Caco-2 (cell line): Measurements from ENCODE around the gene ARHGAP15. TPM values are rescaled to one million over a fixed set of nuclear protein-coding genes. Genes with fewer than 3 reads are reported as not detected.
A peak's percentile ranks its signal among the peaks of the same experiment; 100 is the strongest.

Experiments
- BruUV-seq: library from RNA; stranded (reverse); fragments of 400-500 nt; replicated peaks from 2 replicates; lab custom pipeline; 2021; lab: Mats Ljungman, UMichigan
- CTCF ChIA-PET: fragments of 300-600 bp; sonication (Branson Sonifier 250); formaldehyde crosslinking; loops from one replicate; lab custom pipeline; 2022; ENCODE audit warnings: antibody characterized with exemption; lab: Charles Lee
- POLR2A ChIA-PET: fragments of 300-600 bp; sonication (Branson Sonifier 250); formaldehyde crosslinking; loops from one replicate; lab custom pipeline; 2022; ENCODE audit warnings: antibody characterized with exemption; lab: Charles Lee
- DNase-seq, 2 experiments: peaks; one replicate each; pipeline versions ENCODE4 v3.0.0 to v3.0.0-alpha.2; 2020 to 2022
- H3K27me3 ChIP-seq: replicated peaks from 2 replicates; pipeline ENCODE4 v1.6.0; 2011; ENCODE audit warnings: low read length; ENCODE audit not compliant: control insufficient read depth, insufficient read depth
- H3K36me3 ChIP-seq: 2 replicates; pipeline ENCODE4 v1.5.1; 2011; ENCODE audit warnings: low read length; ENCODE audit not compliant: control insufficient read depth, insufficient read depth
- H3K4me1 ChIP-seq: fragments of 250-450 bp; sonication (Bioruptor Pico); 2 replicates; pipeline ENCODE4 v1.5.1; 2020; ENCODE audit warnings: mild to moderate bottlenecking
- H3K4me3 ChIP-seq: 2 replicates; pipeline ENCODE4 v1.5.1; 2011; ENCODE audit warnings: low read depth, mild to moderate bottlenecking, control low read depth, low read length
- H3K9me3 ChIP-seq: fragments of 250-450 bp; sonication (Bioruptor Pico); 2 replicates; pipeline ENCODE4 v1.5.1; 2020; ENCODE audit warnings: mild to moderate bottlenecking, moderate library complexity
- H3K27ac Mint-ChIP-seq: one replicate; pipeline ENCODE4 v1.8.0; 2022; ENCODE audit warnings: mixed read lengths; ENCODE audit not compliant: unreplicated experiment
- H3K27me3 Mint-ChIP-seq: one replicate; pipeline ENCODE4 v1.8.0; 2022; ENCODE audit warnings: mixed read lengths; ENCODE audit not compliant: insufficient read depth, unreplicated experiment
- H3K36me3 Mint-ChIP-seq: one replicate; pipeline ENCODE4 v1.8.0; 2022; ENCODE audit warnings: mild to moderate bottlenecking, mixed read lengths; ENCODE audit not compliant: insufficient read depth, unreplicated experiment
- H3K4me1 Mint-ChIP-seq: one replicate; pipeline ENCODE4 v1.8.0; 2022; ENCODE audit warnings: low read depth, mixed read lengths; ENCODE audit not compliant: unreplicated experiment
- H3K4me3 Mint-ChIP-seq: one replicate; pipeline ENCODE4 v1.8.0; 2022; ENCODE audit warnings: mild to moderate bottlenecking, moderate library complexity, mixed read lengths; ENCODE audit not compliant: unreplicated experiment
- H3K9me3 Mint-ChIP-seq: one replicate; pipeline ENCODE4 v1.8.0; 2022; ENCODE audit warnings: mixed read lengths; ENCODE audit not compliant: unreplicated experiment
- intact Hi-C: fragments of 100-400 bp; cut with micrococcal nuclease; formaldehyde crosslinking; loops from one replicate; pipeline ENCODE4 v1.10.0; 2022; ENCODE audit not compliant: unreplicated experiment
- total RNA-seq: library from RNA; stranded (reverse); gene quantifications from 2 replicates; pipeline ENCODE4 v1.2.3, GENCODE V29; 2022
- TF ChIP-seq, protein P1 (sequence below), 2 experiments: fragments of 200-600 bp in 1 of 2; IDR thresholded peaks; 1 replicate in 1 of 2; 2 replicates in 1 of 2; pipeline versions ENCODE4 v1.5.1 to v1.8.0; 2011 to 2022; ENCODE audit warnings: antibody characterized with exemption in 1 of 2, control low read depth in 1 of 2, inconsistent platforms in 1 of 2, low read depth in 1 of 2, low read length in 1 of 2, mild to moderate bottlenecking in 1 of 2, moderate library complexity in 1 of 2; ENCODE audit not compliant: insufficient read depth in 1 of 2, severe bottlenecking in 1 of 2, unreplicated experiment in 1 of 2

Gene ARHGAP15
- total RNA-seq, 1 experiment from 2014 or later = not detected

DNA sequence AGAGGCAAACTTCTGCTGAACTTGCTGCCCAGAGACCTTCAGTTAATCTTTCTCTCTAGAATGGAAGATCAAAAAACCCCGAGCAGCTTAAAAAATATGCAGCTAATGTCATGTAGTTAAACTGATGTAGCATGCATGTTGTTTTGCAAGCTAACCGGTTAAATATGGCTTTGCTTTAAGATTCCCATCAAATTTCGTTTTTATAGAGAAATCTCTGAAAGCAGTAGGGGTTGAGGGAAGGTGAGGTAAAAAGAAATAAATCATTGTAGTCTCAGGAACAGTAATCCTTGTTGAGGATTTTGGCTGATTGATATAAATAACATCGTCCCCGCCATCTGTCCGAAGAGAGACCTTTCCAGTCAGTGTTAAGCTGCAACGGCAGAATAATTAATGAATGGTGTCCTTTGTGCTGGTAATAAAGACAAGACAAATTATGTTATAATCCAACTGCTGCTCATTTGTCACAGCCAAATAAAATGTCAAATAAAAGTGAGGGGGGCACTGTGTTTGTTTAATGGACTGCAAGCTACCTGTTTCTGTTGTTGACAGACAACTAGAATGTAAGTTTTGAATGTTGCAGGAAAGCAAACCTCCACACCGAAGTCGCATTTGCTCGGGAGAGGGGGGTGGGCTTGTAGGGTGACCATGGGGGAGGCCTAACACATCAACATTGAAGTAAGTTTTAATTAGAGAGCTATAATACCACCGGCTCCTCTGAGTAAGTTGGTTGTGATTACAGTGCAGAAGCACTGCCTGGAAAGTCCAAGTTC is 555.5 kb downstream of the ARHGAP15 start:
- Histone ChIP-seq H3K9me3 (no peaks in the 10 kb centered on the region), H3K27me3 (no peaks in the 10 kb centered on the region), H3K4me1 (peaks cover 6% of the 10 kb centered on the region; the same call in 1 of the 2 replicates), H3K36me3 (no peaks in the 10 kb centered on the region), H3K4me3 (no peak overlapping the region)
- no peak overlapping the region for H3K27ac Mint-ChIP-seq
- TF ChIP-seq, protein P1, sequence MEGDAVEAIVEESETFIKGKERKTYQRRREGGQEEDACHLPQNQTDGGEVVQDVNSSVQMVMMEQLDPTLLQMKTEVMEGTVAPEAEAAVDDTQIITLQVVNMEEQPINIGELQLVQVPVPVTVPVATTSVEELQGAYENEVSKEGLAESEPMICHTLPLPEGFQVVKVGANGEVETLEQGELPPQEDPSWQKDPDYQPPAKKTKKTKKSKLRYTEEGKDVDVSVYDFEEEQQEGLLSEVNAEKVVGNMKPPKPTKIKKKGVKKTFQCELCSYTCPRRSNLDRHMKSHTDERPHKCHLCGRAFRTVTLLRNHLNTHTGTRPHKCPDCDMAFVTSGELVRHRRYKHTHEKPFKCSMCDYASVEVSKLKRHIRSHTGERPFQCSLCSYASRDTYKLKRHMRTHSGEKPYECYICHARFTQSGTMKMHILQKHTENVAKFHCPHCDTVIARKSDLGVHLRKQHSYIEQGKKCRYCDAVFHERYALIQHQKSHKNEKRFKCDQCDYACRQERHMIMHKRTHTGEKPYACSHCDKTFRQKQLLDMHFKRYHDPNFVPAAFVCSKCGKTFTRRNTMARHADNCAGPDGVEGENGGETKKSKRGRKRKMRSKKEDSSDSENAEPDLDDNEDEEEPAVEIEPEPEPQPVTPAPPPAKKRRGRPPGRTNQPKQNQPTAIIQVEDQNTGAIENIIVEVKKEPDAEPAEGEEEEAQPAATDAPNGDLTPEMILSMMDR (IDR thresholded peaks at IDR 0.05; ENCODE audit: insufficient read depth in 1 of 2, low read depth in 1 of 2, low read length in 1 of 2, severe bottlenecking in 1 of 2, unreplicated experiment in 1 of 2) = no peak
- H3K4me1 Mint-ChIP-seq = peaks cover 6% of the 10 kb centered on the region
- no peaks in the 10 kb centered on the region for H3K36me3 Mint-ChIP-seq
- intact Hi-C loops = no loop called here
- peaks cover 3% of the 10 kb centered on the region for H3K27me3 Mint-ChIP-seq
- ChIA-PET POLR2A (no interaction called here), CTCF (no interaction called here)
- BruUV-seq = no TSS peak
- H3K9me3 Mint-ChIP-seq = no peaks in the 10 kb centered on the region
- no peak for DNase-seq
- no peak overlapping the region for H3K4me3 Mint-ChIP-seq

- no peak overlapping the region for H3K4me3 Mint-ChIP-seq
- H3K27me3 Mint-ChIP-seq = peaks cover 3% of the 10 kb centered on the region
- Histone ChIP-seq H3K36me3 (no peaks in the 10 kb centered on the region), H3K4me1 (peaks cover 8% of the 10 kb centered on the region; the same call in 1 of the 2 replicates), H3K4me3 (no peak overlapping the region), H3K9me3 (no peaks in the 10 kb centered on the region), H3K27me3 (no peaks in the 10 kb centered on the region)
- H3K27ac Mint-ChIP-seq = no peak overlapping the region
- TF ChIP-seq, protein P1 (IDR thresholded peaks at IDR 0.05; ENCODE audit: insufficient read depth in 1 of 2, low read depth in 1 of 2, low read length in 1 of 2, severe bottlenecking in 1 of 2, unreplicated experiment in 1 of 2) = no peak
- no peaks in the 10 kb centered on the region for H3K9me3 Mint-ChIP-seq
- intact Hi-C loops = loop anchor here (2.0 kb wide), 1 partner anchor 385 kb away; no protein-coding TSS in a partner anchor
- BruUV-seq = no TSS peak
- H3K36me3 Mint-ChIP-seq = no peaks in the 10 kb centered on the region
- DNase-seq = no peak
- ChIA-PET POLR2A (no interaction called here), CTCF (interaction anchor here (0.7 kb wide), 1 partner anchor 389 kb away, joined by 6 read pairs; no protein-coding TSS in a partner anchor)
- peaks cover 8% of the 10 kb centered on the region for H3K4me1 Mint-ChIP-seq
These were observed 556.3 kb downstream of the ARHGAP15 start for GRCh38 chr2:143685421-143686078.

DNA sequence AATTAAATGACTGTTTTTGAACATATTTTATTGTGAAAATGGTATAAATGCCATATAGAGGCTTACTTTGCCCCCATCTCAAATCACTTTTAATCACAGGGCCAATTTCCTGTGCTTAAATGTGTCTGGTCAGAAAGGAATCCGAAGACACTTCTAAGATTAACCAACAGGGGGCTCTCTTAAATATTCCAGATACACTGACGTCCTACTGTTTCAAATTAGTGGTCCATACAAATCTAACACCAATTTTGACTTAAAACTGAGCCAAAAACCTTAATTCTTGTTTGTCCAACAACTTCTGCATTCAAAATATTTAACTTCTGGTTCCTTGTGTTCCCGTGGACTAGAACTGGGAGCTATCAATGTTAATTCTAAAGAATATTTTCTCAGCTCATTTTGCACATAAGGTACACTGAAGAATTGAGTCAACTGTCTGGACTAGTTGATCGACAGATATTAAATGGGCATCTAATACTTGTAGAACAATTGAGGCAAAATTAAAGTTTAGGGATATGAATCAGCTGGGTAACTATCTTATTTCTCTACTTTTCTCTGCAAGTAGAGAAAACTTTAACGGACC is 557.5 kb downstream of the ARHGAP15 start:
- Histone ChIP-seq H3K4me3 (no peak overlapping the region), H3K36me3 (no peaks in the 10 kb centered on the region), H3K9me3 (no peaks in the 10 kb centered on the region), H3K27me3 (no peaks in the 10 kb centered on the region), H3K4me1 (peaks cover 8% of the 10 kb centered on the region; the same call in 1 of the 2 replicates)
- TF ChIP-seq, protein P1 (IDR thresholded peaks at IDR 0.05; ENCODE audit: insufficient read depth in 1 of 2, low read depth in 1 of 2, low read length in 1 of 2, severe bottlenecking in 1 of 2, unreplicated experiment in 1 of 2) = peak; percentile 27 to 41
- no peak overlapping the region for H3K27ac Mint-ChIP-seq
- BruUV-seq = no TSS peak
- POLR2A ChIA-PET = no interaction called here
- no peaks in the 10 kb centered on the region for H3K9me3 Mint-ChIP-seq
- intact Hi-C loops = loop anchor here (2.0 kb wide), 1 partner anchor 384 kb away; no protein-coding TSS in a partner anchor
- H3K4me3 Mint-ChIP-seq = no peak overlapping the region
- CTCF ChIA-PET = interaction anchor here (0.7 kb wide), 1 partner anchor 36 kb away, joined by 3 read pairs; no protein-coding TSS in a partner anchor
- peaks cover 8% of the 10 kb centered on the region for H3K4me1 Mint-ChIP-seq
- H3K36me3 Mint-ChIP-seq = no peaks in the 10 kb centered on the region
- H3K27me3 Mint-ChIP-seq = no peaks in the 10 kb centered on the region
- DNase-seq = peak in 1 of 2 experiments; percentile 48
